BJ (cell line): ENCODE results near the gene SNX12. TPM values are rescaled to one million over a fixed set of nuclear protein-coding genes. Genes with fewer than 3 reads are reported as not detected.

Source experiments
- CTCF ChIA-PET: fragments of 350-600 bp; formaldehyde crosslinking; extraction: SDS; loops from one replicate; lab custom pipeline; 2021; ENCODE audit warnings: antibody characterized with exemption, inconsistent platforms; lab: Yijun Ruan, JAX
- POLR2A ChIA-PET: fragments of 300-600 bp; sonication (Branson Sonifier 250); formaldehyde crosslinking; extraction: SDS; loops from one replicate; lab custom pipeline; 2021; ENCODE audit warnings: antibody characterized with exemption; lab: Charles Lee
- DNase-seq: peaks from one replicate; pipeline ENCODE4 v3.0.0-alpha.2; 2011; ENCODE audit warnings: low read depth
- H3K27me3 ChIP-seq: 2 replicates; pipeline ENCODE4 v1.6.0; 2011; ENCODE audit warnings: low read length; ENCODE audit not compliant: control insufficient read depth, insufficient read depth
- H3K36me3 ChIP-seq: 2 replicates; pipeline ENCODE4 v1.5.1; 2011; ENCODE audit warnings: low read length; ENCODE audit not compliant: control insufficient read depth, insufficient read depth
- H3K4me3 ChIP-seq: 2 replicates; pipeline ENCODE4 v1.5.1; 2011; ENCODE audit warnings: low read depth, mild to moderate bottlenecking, control low read depth, low read length
- CTCF ChIP-seq: IDR thresholded peaks from 2 replicates; pipeline ENCODE4 v1.5.1; 2011; ENCODE audit warnings: low read depth, mild to moderate bottlenecking, control low read depth, inconsistent platforms, low read length, moderate library complexity; ENCODE audit not compliant: insufficient read depth
- polyA minus RNA-seq: library from RNA; depleted of rRNA, polyadenylated mRNA; stranded (reverse); fragments of >200 nt; gene quantifications from 2 replicates; pipeline ENCODE4 v1.2.3, GENCODE V29; 2011; rRNA and poly(A)+ RNA removed
- polyA plus RNA-seq: library from polyadenylated mRNA; depleted of rRNA; stranded (reverse); fragments of >200 nt; gene quantifications from 2 replicates; pipeline ENCODE4 v1.2.3, GENCODE V29; 2011; rRNA removed

The SNX12 gene
- polyA plus RNA-seq (76.2 and 82.5 TPM in 2 replicates), polyA minus RNA-seq (53.8 and 78.5 TPM in 2 replicates)

- TF ChIP-seq CTCF, result no peak
- peak; percentile 70 for DNase-seq
- no peaks in the 10 kb centered on the region for H3K27me3 ChIP-seq
- ChIA-PET CTCF (no interaction called here), POLR2A (no interaction called here)
- H3K36me3 ChIP-seq, result no peaks in the 10 kb centered on the region
- H3K4me3 ChIP-seq, result peak within 1 kb of the TSS; percentile 70
Measured at GRCh38 chrX:71068044-71068918, at the start of gene SNX12. Gene SNX12, minus strand, starts transcription at chrX:71068334. Its CDS starts 28 bp downstream, at chrX:71068306.

GRCh38 chrX:71117358-71117757, 49.2 kb upstream of the SNX12 start:
- Histone ChIP-seq H3K27me3 (no peaks in the 10 kb centered on the region), H3K4me3 (no peak overlapping the region), H3K36me3 (peaks cover 8% of the 10 kb centered on the region)
- no peak for TF ChIP-seq CTCF
- DNase-seq, result no peak
- CTCF ChIA-PET, result interaction anchor here (1.4 to 2.3 kb wide), 2 partner anchors 12 to 30 kb away, joined by 3 to 8 read pairs; no protein-coding TSS in a partner anchor
- POLR2A ChIA-PET, result no interaction called here

GRCh38 chrX:71111921-71112431, 43.8 kb upstream of the SNX12 start:
- no peaks in the 10 kb centered on the region for H3K36me3 ChIP-seq
- no peak overlapping the region for H3K4me3 ChIP-seq
- ChIA-PET POLR2A (no interaction called here), CTCF (no interaction called here)
- DNase-seq, result no peak
- TF ChIP-seq CTCF, result no peak
- peaks cover 2% of the 10 kb centered on the region; the same call in 1 of the 2 replicates for H3K27me3 ChIP-seq

- ChIA-PET CTCF (no interaction called here), POLR2A (no interaction called here)
- H3K27me3 ChIP-seq, result peaks cover 2% of the 10 kb centered on the region; the same call in 1 of the 2 replicates
- TF ChIP-seq CTCF, result no peak
- no peak within 1 kb of the TSS for H3K4me3 ChIP-seq
- DNase-seq, result no peak
- no peaks in the 10 kb centered on the region for H3K36me3 ChIP-seq
Measured at GRCh38 chrX:71111141-71111843, 43.2 kb upstream of the SNX12 start, which contains the start of gene IL2RG. Gene IL2RG, minus strand, starts transcription at chrX:71111577. Its CDS starts 38 bp downstream, at chrX:71111539.

- no peak overlapping the region for H3K4me3 ChIP-seq
- POLR2A ChIA-PET, result no interaction called here
- DNase-seq, result no peak
- CTCF ChIA-PET, result no interaction called here
- H3K27me3 ChIP-seq, result peaks cover 2% of the 10 kb centered on the region; the same call in 1 of the 2 replicates
- TF ChIP-seq CTCF, result no peak
- no peaks in the 10 kb centered on the region for H3K36me3 ChIP-seq
Measured at GRCh38 chrX:71109051-71109450, 40.9 kb upstream of the SNX12 start.
